HEK293 (cell line): Measurements from ENCODE around the gene MBLAC1.
A peak's percentile ranks its signal among the peaks of the same experiment; 100 is the strongest.

ENCODE experiments used
- GLIS2 ChIP-seq: fragments of 450-650 bp; formaldehyde crosslinking; IDR thresholded peaks from 2 replicates; pipeline ENCODE4 v1.5.1; 2016; ENCODE audit warnings: missing biosample characterization, missing genetic modification characterization
- KLF10 ChIP-seq: fragments of 450-650 bp; IDR thresholded peaks from 2 replicates; pipeline ENCODE4 v1.5.1; 2018; ENCODE audit warnings: missing biosample characterization, mild to moderate bottlenecking, missing genetic modification characterization
- KLF7 ChIP-seq: fragments of 450-650 bp; formaldehyde crosslinking; IDR thresholded peaks from 2 replicates; pipeline ENCODE4 v1.5.1; 2016; ENCODE audit warnings: missing biosample characterization, missing genetic modification characterization, borderline replicate concordance
- SP2 ChIP-seq: fragments of 450-650 bp; formaldehyde crosslinking; IDR thresholded peaks from 2 replicates; pipeline ENCODE4 v1.5.1; 2016; ENCODE audit warnings: missing biosample characterization, missing genetic modification characterization
- TCF7L2 ChIP-seq: IDR thresholded peaks from 2 replicates; pipeline ENCODE4 v1.6.1; 2011; ENCODE audit warnings: low read depth, mild to moderate bottlenecking, inconsistent platforms, low read length, moderate library complexity, borderline replicate concordance
- TRIM28 ChIP-seq: IDR thresholded peaks from 2 replicates; pipeline ENCODE4 v1.6.1; 2011; ENCODE audit warnings: low read length, control low read depth, borderline replicate concordance
- ZBTB6 ChIP-seq: fragments of 450-650 bp; formaldehyde crosslinking; IDR thresholded peaks from 2 replicates; pipeline ENCODE4 v1.5.1; 2017; ENCODE audit warnings: missing biosample characterization, missing genetic modification characterization
- ZNF138 ChIP-seq: fragments of 450-650 bp; formaldehyde crosslinking; IDR thresholded peaks from 2 replicates; pipeline ENCODE4 v1.5.1; 2016; ENCODE audit warnings: missing biosample characterization, missing genetic modification characterization, borderline replicate concordance
- ZNF155 ChIP-seq: fragments of 450-650 bp; formaldehyde crosslinking; IDR thresholded peaks from 2 replicates; pipeline ENCODE4 v1.5.1; 2016; ENCODE audit warnings: missing biosample characterization, missing genetic modification characterization
- ZNF157 ChIP-seq: fragments of 450-650 bp; formaldehyde crosslinking; IDR thresholded peaks from 2 replicates; pipeline ENCODE4 v1.5.1; 2016; ENCODE audit warnings: missing biosample characterization, missing genetic modification characterization
- ZNF184 ChIP-seq: fragments of 450-650 bp; IDR thresholded peaks from 2 replicates; pipeline ENCODE4 v1.5.1; 2018; ENCODE audit warnings: missing biosample characterization, mild to moderate bottlenecking, missing genetic modification characterization
- ZNF324 ChIP-seq: fragments of 450-650 bp; formaldehyde crosslinking; IDR thresholded peaks from 2 replicates; pipeline ENCODE4 v1.5.1; 2016; ENCODE audit warnings: missing biosample characterization, missing genetic modification characterization
- ZNF391 ChIP-seq: fragments of 450-650 bp; formaldehyde crosslinking; IDR thresholded peaks from 2 replicates; pipeline ENCODE4 v1.5.1; 2016; ENCODE audit warnings: low read depth, missing biosample characterization, missing genetic modification characterization, borderline replicate concordance
- ZNF555 ChIP-seq: fragments of 450-650 bp; formaldehyde crosslinking; conservative IDR thresholded peaks from 2 replicates; pipeline ENCODE4 v1.5.1; 2017; ENCODE audit warnings: missing biosample characterization, mild to moderate bottlenecking, missing genetic modification characterization, inconsistent platforms
- ZNF658 ChIP-seq: fragments of 450-650 bp; formaldehyde crosslinking; IDR thresholded peaks from 2 replicates; pipeline ENCODE4; 2016; ENCODE audit warnings: missing biosample characterization, missing genetic modification characterization
- ZNF704 ChIP-seq: fragments of 450-650 bp; formaldehyde crosslinking; IDR thresholded peaks from 2 replicates; pipeline ENCODE4 v1.5.1; 2016; ENCODE audit warnings: missing biosample characterization, missing genetic modification characterization
- ZNF707 ChIP-seq: fragments of 450-650 bp; formaldehyde crosslinking; IDR thresholded peaks from 2 replicates; pipeline ENCODE4 v1.5.1; 2016; ENCODE audit warnings: missing biosample characterization, missing genetic modification characterization
- ZNF785 ChIP-seq: fragments of 450-650 bp; formaldehyde crosslinking; IDR thresholded peaks from 2 replicates; pipeline ENCODE4 v1.5.1; 2016; ENCODE audit warnings: missing biosample characterization, missing genetic modification characterization
- TF ChIP-seq, protein P1 (sequence below): fragments of 450-650 bp; formaldehyde crosslinking; IDR thresholded peaks from 2 replicates; pipeline ENCODE4 v1.5.1; 2016; ENCODE audit warnings: missing biosample characterization, missing genetic modification characterization
- TF ChIP-seq, protein P2 (sequence below): fragments of 450-650 bp; formaldehyde crosslinking; IDR thresholded peaks from 2 replicates; pipeline ENCODE4 v1.5.1; 2016; ENCODE audit warnings: missing biosample characterization, missing genetic modification characterization
- TF ChIP-seq, protein P3 (sequence below): fragments of 450-650 bp; formaldehyde crosslinking; IDR thresholded peaks from 2 replicates; pipeline ENCODE4 v1.5.1; 2017; ENCODE audit warnings: missing biosample characterization, missing genetic modification characterization
- TF ChIP-seq, protein P4 (sequence below): fragments of 450-650 bp; formaldehyde crosslinking; IDR thresholded peaks from 2 replicates; pipeline ENCODE4 v1.5.1; 2016; ENCODE audit warnings: missing biosample characterization, missing genetic modification characterization
- TF ChIP-seq, protein P5 (sequence below): IDR thresholded peaks from 2 replicates; pipeline ENCODE4 v1.6.1; 2011; ENCODE audit warnings: mild to moderate bottlenecking, low read depth, low read length, borderline replicate concordance
- TF ChIP-seq, protein P6 (sequence below): fragments of 450-650 bp; formaldehyde crosslinking; conservative IDR thresholded peaks from 2 replicates; pipeline ENCODE4 v1.5.1; 2016; ENCODE audit warnings: low read depth, missing biosample characterization, missing genetic modification characterization

Gene MBLAC1

DNA sequence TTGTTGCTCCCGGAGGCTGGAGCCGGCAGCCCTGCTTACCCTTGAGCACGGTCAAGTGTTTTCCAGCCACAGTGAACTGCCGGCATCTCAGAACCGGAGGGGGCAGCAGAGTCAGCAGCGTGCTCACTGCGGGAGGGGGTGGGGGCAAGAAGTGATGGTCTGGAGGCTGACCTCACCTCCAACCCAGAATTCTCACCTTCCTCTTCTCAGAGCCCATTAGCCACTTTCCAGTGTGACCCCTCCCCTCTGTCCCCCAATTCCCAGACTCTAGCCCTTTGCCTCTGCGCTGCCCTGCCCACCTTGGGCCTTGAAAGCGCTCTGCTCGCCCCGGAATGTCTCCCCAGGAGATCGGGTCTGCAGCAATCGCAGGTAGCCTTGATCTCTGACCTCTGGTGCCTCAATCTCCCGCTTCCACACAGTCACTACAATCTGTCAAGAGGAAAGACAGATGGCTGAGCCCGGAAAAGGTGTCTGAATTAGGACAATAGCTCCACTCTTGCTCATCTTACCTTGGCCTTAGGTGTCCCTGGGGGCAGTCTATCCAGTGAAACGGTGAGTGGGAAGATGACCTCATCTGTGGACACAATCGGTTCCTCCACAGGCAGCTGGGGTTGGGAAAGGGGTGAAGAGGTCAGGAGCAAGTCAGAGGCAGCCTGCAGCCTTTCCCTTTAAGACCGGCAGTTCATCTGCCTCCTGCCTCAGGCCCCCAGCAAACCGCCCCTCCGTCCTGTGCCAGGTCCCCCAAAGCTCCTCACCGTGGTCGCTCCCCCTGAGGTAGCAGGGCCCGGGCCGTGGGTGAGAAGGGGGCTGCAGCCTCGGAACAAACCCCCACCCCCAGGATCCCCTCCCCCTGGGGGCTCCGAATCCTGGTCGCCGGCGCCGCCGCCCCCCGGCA, 30.8 kb downstream of the MBLAC1 start (continued):
- no peak for TF ChIP-seq ZNF391
- TF ChIP-seq, protein P1, sequence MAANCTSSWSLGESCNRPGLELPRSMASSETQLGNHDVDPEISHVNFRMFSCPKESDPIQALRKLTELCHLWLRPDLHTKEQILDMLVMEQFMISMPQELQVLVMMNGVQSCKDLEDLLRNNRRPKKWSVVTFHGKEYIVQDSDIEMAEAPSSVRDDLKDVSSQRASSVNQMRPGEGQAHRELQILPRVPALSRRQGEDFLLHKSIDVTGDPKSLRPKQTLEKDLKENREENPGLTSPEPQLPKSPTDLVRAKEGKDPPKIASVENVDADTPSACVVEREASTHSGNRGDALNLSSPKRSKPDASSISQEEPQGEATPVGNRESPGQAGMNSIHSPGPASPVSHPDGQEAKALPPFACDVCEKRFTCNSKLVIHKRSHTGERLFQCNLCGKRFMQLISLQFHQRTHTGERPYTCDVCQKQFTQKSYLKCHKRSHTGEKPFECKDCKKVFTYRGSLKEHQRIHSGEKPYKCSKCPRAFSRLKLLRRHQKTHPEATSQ (tag by site-specific recombination) = no peak
- no peak for TF ChIP-seq ZNF704 (tag by site-specific recombination)
- no peak for TF ChIP-seq ZNF555 (tag by site-specific recombination)
- TF ChIP-seq ZNF155 (tag by site-specific recombination) = no peak
- no peak for TF ChIP-seq ZNF785
- no peak for TF ChIP-seq KLF7 (tag by site-specific recombination)
- TF ChIP-seq, protein P2, sequence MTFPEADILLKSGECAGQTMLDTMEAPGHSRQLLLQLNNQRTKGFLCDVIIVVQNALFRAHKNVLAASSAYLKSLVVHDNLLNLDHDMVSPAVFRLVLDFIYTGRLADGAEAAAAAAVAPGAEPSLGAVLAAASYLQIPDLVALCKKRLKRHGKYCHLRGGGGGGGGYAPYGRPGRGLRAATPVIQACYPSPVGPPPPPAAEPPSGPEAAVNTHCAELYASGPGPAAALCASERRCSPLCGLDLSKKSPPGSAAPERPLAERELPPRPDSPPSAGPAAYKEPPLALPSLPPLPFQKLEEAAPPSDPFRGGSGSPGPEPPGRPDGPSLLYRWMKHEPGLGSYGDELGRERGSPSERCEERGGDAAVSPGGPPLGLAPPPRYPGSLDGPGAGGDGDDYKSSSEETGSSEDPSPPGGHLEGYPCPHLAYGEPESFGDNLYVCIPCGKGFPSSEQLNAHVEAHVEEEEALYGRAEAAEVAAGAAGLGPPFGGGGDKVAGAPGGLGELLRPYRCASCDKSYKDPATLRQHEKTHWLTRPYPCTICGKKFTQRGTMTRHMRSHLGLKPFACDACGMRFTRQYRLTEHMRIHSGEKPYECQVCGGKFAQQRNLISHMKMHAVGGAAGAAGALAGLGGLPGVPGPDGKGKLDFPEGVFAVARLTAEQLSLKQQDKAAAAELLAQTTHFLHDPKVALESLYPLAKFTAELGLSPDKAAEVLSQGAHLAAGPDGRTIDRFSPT (tag by site-specific recombination) = peak; percentile 43; the same call in 1 of the 2 replicates
- TF ChIP-seq ZBTB6 = peak; percentile 76; the same call in 1 of the 2 replicates
- TF ChIP-seq ZNF184 (tag by site-specific recombination) = no peak
- TF ChIP-seq ZNF658 (tag by site-specific recombination) = no peak
- TF ChIP-seq ZNF157 (tag by site-specific recombination) = no peak
- no peak for TF ChIP-seq KLF10 (tag by site-specific recombination)
- no peak for TF ChIP-seq ZNF707 (tag by site-specific recombination)
- peak; percentile 57 for TF ChIP-seq SP2 (tag by site-specific recombination)
- no peak for TF ChIP-seq TRIM28
- TF ChIP-seq, protein P3, sequence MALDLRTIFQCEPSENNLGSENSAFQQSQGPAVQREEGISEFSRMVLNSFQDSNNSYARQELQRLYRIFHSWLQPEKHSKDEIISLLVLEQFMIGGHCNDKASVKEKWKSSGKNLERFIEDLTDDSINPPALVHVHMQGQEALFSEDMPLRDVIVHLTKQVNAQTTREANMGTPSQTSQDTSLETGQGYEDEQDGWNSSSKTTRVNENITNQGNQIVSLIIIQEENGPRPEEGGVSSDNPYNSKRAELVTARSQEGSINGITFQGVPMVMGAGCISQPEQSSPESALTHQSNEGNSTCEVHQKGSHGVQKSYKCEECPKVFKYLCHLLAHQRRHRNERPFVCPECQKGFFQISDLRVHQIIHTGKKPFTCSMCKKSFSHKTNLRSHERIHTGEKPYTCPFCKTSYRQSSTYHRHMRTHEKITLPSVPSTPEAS (tag by site-specific recombination) = no peak
- TF ChIP-seq, protein P4, sequence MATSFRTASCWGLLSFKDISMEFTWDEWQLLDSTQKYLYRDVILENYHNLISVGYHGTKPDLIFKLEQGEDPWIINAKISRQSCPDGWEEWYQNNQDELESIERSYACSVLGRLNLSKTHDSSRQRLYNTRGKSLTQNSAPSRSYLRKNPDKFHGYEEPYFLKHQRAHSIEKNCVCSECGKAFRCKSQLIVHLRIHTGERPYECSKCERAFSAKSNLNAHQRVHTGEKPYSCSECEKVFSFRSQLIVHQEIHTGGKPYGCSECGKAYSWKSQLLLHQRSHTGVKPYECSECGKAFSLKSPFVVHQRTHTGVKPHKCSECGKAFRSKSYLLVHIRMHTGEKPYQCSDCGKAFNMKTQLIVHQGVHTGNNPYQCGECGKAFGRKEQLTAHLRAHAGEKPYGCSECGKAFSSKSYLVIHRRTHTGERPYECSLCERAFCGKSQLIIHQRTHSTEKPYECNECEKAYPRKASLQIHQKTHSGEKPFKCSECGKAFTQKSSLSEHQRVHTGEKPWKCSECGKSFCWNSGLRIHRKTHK (tag by site-specific recombination) = no peak
- TF ChIP-seq ZNF324 (tag by site-specific recombination) = no peak
- TF ChIP-seq, protein P5, sequence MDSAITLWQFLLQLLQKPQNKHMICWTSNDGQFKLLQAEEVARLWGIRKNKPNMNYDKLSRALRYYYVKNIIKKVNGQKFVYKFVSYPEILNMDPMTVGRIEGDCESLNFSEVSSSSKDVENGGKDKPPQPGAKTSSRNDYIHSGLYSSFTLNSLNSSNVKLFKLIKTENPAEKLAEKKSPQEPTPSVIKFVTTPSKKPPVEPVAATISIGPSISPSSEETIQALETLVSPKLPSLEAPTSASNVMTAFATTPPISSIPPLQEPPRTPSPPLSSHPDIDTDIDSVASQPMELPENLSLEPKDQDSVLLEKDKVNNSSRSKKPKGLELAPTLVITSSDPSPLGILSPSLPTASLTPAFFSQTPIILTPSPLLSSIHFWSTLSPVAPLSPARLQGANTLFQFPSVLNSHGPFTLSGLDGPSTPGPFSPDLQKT = no peak
- peak; percentile 78 for TF ChIP-seq GLIS2
- no peak for TF ChIP-seq ZNF138 (tag by site-specific recombination)
- no peak for TF ChIP-seq TCF7L2
- TF ChIP-seq, protein P6, sequence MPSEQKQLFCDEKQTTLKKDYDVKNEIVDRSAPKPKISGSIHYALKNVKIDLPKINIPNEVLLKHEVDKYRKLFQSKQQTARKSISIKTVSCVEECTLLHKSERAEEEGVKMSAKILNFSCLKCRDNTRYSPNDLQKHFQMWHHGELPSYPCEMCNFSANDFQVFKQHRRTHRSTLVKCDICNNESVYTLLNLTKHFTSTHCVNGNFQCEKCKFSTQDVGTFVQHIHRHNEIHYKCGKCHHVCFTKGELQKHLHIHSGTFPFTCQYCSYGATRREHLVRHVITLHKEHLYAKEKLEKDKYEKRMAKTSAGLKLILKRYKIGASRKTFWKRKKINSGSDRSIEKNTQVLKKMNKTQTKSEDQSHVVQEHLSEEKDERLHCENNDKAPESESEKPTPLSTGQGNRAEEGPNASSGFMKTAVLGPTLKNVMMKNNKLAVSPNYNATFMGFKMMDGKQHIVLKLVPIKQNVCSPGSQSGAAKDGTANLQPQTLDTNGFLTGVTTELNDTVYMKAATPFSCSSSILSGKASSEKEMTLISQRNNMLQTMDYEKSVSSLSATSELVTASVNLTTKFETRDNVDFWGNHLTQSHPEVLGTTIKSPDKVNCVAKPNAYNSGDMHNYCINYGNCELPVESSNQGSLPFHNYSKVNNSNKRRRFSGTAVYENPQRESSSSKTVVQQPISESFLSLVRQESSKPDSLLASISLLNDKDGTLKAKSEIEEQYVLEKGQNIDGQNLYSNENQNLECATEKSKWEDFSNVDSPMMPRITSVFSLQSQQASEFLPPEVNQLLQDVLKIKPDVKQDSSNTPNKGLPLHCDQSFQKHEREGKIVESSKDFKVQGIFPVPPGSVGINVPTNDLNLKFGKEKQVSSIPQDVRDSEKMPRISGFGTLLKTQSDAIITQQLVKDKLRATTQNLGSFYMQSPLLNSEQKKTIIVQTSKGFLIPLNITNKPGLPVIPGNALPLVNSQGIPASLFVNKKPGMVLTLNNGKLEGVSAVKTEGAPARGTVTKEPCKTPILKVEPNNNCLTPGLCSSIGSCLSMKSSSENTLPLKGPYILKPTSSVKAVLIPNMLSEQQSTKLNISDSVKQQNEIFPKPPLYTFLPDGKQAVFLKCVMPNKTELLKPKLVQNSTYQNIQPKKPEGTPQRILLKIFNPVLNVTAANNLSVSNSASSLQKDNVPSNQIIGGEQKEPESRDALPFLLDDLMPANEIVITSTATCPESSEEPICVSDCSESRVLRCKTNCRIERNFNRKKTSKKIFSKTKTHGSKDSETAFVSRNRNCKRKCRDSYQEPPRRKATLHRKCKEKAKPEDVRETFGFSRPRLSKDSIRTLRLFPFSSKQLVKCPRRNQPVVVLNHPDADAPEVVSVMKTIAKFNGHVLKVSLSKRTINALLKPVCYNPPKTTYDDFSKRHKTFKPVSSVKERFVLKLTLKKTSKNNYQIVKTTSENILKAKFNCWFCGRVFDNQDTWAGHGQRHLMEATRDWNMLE = no peak
